Pancreas (tissue), 10 donors: ENCODE results near the gene SNTG2. TPM values are rescaled to one million over a fixed set of nuclear protein-coding genes. Genes with fewer than 3 reads are reported as not detected.

Experiments used
- ATAC-seq, 4 donors: fragments of 200-7000 bp; cut with Tn5 transposase; one replicate each; pipeline versions ENCODE4 v1.8.0 to v1.9.1; 2020; ENCODE audit warnings: mild to moderate bottlenecking in 4 of 4, moderate library complexity in 4 of 4
- DNase-seq, 6 donors: peaks; one replicate each; pipeline ENCODE4 v3.0.0-alpha.2; 2020
- FAIRE-seq: peaks from 2 replicates; lab custom pipeline; 2012; peaks lifted over from hg19 to GRCh38; lab: Jason Lieb, UNC
- H3K27ac ChIP-seq, 4 donors: fragments of 200-600 bp; sonication (generic); 1 replicate in 3 of 4; 2 replicates in 1 of 4; pipeline versions ENCODE4 v1.5.0 to v1.8.0; 2020
- H3K27me3 ChIP-seq, 4 donors: fragments of 200-600 bp; one replicate each; pipeline ENCODE4 v1.8.0; 2021
- H3K36me3 ChIP-seq, 3 donors: fragments of 200-600 bp; sonication (generic) in 1 of 3; one replicate each; pipeline versions ENCODE4 v1.5.0 to v1.8.0; 2020 to 2021
- H3K4me1 ChIP-seq, 3 donors: fragments of 200-600 bp; one replicate each; pipeline ENCODE4 v1.8.0; 2021
- H3K4me3 ChIP-seq, 4 donors: fragments of 200-600 bp; sonication (generic) in 2 of 4; one replicate each; pipeline versions ENCODE4 v1.5.0 to v1.8.0; 2020 to 2021
- H3K9me3 ChIP-seq, 4 donors: fragments of 200-600 bp; one replicate each; pipeline ENCODE4 v1.8.0; 2021
- WGBS, 2 donors: extraction: QIAGEN DNeasy Blood & Tissue Kit; methylation state at CpG; one replicate each; pipeline ENCODE4 v1.1.7; 2013; 5-methylcytosine and 5-hydroxymethylcytosine counted together
- intact Hi-C, 3 donors: fragments of 100-400 bp; cut with DNase I; formaldehyde crosslinking; loops; one replicate each; pipeline versions ENCODE4 v1.11.1 to v1.14.2; 2022
- polyA plus RNA-seq, 2 donors: library from polyadenylated mRNA; stranded (reverse); fragments of 200-250 nt; gene quantifications; one replicate each; pipeline ENCODE4 v1.2.3, GENCODE V29; 2013
- total RNA-seq, 6 donors: library from RNA; stranded (reverse); fragmentation: NEBNext Ultra II Directional in 4 of 6; extraction: Animal tissue kit (Norgen Biotek cat#: 25700) in 4 of 6; gene quantifications; one replicate each; pipeline versions ENCODE4 v1.2.1 to v1.2.4, GENCODE V29; 2021 to 2023
- TF ChIP-seq, protein P1 (sequence below), 4 donors: fragments of 200-600 bp; sonication (generic) in 3 of 4; IDR thresholded peaks; one replicate each; pipeline versions ENCODE4 v1.5.0 to v1.8.0; 2021; ENCODE audit warnings: antibody characterized with exemption in 4 of 4
- donor health status: healthy with polysubstance abuse.
- donor health status: DM: no; HTN: no; CAD: no; lungs with moderate emphysema.
- donor health status: DM: no; HTN: no; CAD: no.
- donor health status: control.
- donor health status: control.
- donor health status: Bipolar disorder and iron deficiency.
- donor health status: DM: yes; HTN: yes; CAD: no.
- donor health status: DM: no; HTN: no; CAD: no.
- donor health status: DM: no; HTN: no; CAD: no.
- donor health status: DM: yes; HTN: yes; CAD: no.

Gene SNTG2
- total and polyA plus RNA-seq, 8 donors: 1.4 to 19.2 (median 4.6) TPM

DNA sequence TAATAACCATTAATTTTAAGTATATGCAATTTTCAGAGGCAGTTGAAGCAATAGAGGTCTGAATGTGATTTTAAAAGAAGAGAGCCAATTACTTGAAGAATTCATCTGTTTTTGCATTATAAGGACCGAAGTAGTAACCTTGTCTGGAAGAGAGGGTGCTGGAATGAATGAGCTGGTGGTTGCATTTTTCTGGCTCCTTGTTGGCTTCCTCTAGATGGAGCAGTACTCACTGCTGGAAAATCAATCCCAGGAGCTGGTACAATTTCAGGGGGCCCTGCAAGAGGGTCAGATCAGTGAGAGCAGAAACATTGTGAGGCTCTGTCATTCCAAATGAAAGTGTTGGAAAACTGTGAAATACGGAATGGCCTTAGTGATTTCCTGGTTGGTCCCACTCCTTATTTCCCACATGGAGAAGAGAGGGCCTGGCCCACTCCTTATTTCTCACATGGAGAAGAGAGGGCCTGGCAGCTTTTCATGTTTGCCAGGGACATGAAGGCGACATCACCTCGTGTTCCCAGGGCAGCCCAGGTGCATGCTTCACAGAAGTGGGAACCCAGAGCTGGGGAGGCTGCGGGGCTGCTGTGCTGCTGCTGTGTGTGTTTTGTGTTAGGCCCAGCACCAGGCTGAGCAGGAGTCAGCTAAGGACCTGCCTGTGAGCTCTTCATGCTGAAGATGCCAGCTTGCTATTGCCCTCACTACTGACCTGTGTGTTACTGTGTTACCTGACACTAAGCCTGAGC lies 197.4 kb downstream of the SNTG2 start:
- WGBS, 2 donors: 44 to 45% methylated on average over 5 of the region's 5 CpGs
- Histone ChIP-seq H3K27me3 (no peaks in the 10 kb centered on the region), H3K4me1 (no peaks in the 10 kb centered on the region), H3K4me3 (no peak overlapping the region), H3K36me3 (no peaks in the 10 kb centered on the region), H3K27ac (no peak overlapping the region), H3K9me3 (no peaks in the 10 kb centered on the region)
- no peak for FAIRE-seq
- peak in 3 of 4 donors; percentile 46 to 67 (median 51) for ATAC-seq
- intact Hi-C loops: no loop called here
- TF ChIP-seq, protein P1, sequence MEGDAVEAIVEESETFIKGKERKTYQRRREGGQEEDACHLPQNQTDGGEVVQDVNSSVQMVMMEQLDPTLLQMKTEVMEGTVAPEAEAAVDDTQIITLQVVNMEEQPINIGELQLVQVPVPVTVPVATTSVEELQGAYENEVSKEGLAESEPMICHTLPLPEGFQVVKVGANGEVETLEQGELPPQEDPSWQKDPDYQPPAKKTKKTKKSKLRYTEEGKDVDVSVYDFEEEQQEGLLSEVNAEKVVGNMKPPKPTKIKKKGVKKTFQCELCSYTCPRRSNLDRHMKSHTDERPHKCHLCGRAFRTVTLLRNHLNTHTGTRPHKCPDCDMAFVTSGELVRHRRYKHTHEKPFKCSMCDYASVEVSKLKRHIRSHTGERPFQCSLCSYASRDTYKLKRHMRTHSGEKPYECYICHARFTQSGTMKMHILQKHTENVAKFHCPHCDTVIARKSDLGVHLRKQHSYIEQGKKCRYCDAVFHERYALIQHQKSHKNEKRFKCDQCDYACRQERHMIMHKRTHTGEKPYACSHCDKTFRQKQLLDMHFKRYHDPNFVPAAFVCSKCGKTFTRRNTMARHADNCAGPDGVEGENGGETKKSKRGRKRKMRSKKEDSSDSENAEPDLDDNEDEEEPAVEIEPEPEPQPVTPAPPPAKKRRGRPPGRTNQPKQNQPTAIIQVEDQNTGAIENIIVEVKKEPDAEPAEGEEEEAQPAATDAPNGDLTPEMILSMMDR (IDR thresholded peaks at IDR 0.05): no peak
- DNase-seq: no peak

DNA sequence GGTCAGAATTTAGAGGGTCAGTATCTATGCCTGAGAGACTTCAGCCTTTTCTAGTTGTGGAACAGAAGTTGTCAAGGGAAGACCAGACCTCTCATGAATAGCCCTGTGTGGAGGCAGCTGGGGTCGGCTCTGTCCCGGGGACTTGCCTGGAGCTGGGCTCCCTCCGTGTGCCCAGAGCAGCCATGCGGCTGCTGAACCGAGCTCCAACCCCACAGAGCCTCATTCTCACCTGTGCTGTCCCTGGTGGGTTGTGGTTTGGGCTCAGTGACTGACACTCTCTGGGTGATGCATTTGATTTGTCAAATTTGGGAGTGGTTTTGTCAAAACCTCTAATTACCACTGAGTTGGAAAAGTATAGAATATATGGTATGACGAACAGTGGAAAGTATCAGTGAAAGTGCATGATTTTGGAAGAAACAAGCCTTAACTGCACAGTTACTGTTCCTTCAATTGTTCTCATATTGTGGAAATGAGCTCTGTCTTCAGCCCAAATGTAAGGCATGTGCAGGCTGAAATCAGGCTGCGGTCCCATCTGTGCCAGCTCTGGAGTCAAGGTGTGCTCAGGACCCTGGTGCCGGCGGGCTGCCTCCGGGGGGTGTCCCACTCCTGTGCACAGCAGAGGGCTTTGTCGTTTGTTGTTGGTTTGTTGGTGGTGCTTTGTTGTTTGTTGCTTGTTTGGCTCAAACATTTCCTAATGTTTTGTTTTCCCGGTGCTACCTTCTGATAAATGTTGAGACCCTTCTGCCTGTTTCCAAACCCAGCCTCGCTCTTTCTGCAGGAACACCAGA lies 200.3 kb downstream of the SNTG2 start:
- FAIRE-seq: no peak
- Histone ChIP-seq H3K36me3 (no peaks in the 10 kb centered on the region), H3K4me1 (no peaks in the 10 kb centered on the region), H3K27me3 (no peaks in the 10 kb centered on the region), H3K9me3 (no peaks in the 10 kb centered on the region), H3K4me3 (no peak overlapping the region), H3K27ac (no peak overlapping the region)
- TF ChIP-seq, protein P1 (IDR thresholded peaks at IDR 0.05): no peak
- no peak for DNase-seq
- 49 to 70% methylated on average over 11 to 13 of the region's 13 CpGs for WGBS, 2 donors
- intact Hi-C loops: no loop called here
- no peak for ATAC-seq

DNA sequence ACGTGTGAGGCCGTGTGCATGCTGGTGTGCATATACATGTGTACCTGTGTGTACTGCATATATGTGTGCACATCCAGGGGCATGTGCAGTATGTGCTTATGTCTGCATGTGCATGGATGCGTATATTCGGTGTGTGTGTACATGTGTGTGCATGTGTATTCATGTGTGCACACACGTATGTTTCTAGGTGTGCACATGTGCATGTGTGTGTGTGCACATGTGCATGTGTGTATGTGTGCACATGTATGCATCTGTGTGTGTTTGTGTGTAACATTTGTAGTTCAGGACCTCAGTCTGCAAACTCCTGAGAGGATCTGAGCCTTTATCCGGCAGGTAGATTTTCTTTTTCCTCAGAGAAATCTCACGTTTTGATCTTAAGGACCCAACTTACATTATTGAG lies 201.7 kb downstream of the SNTG2 start:
- WGBS, 2 donors: 68 to 75% methylated on average over 7 of the region's 7 CpGs
- FAIRE-seq: no peak
- ATAC-seq: no peak
- H3K4me1 ChIP-seq: no peaks in the 10 kb centered on the region
- H3K9me3 ChIP-seq: no peaks in the 10 kb centered on the region
- H3K27me3 ChIP-seq: no peaks in the 10 kb centered on the region
- no peak overlapping the region for H3K27ac ChIP-seq
- H3K36me3 ChIP-seq: no peaks in the 10 kb centered on the region
- no peak for DNase-seq
- intact Hi-C loops: no loop called here
- TF ChIP-seq, protein P1 (IDR thresholded peaks at IDR 0.05): no peak
- H3K4me3 ChIP-seq: no peak overlapping the region

DNA sequence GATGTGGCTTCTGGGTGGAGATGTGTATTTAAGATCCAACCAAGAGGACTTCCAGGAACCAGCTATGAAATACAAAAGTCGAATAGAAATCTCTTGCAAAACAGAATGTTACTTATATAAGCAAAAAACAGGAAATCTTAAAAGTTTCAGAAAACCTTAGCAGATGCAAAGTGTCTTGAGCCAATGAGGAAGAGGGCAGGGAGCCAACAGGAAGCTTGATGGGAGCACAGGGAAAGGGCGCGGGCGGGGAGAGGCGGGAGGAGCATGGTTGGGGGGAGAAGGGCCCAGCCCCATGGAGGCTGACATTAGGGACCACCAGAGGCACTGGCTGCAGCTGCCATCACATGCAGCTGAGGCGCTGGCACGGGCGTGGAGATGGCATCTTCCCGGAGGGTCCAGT lies 203.3 kb downstream of the SNTG2 start:
- DNase-seq: no peak
- Histone ChIP-seq H3K4me1 (no peaks in the 10 kb centered on the region), H3K36me3 (no peaks in the 10 kb centered on the region), H3K27ac (no peak overlapping the region), H3K27me3 (no peaks in the 10 kb centered on the region), H3K4me3 (no peak overlapping the region), H3K9me3 (no peaks in the 10 kb centered on the region)
- intact Hi-C loops: no loop called here
- TF ChIP-seq, protein P1 (IDR thresholded peaks at IDR 0.05): no peak
- no peak for FAIRE-seq
- ATAC-seq: peak in 1 of 4 donors; percentile 45
- 57 to 61% methylated on average over 8 to 9 of the region's 9 CpGs for WGBS, 2 donors
